ENCODE results near the gene LRMDA. TPM values are rescaled to one million over a fixed set of nuclear protein-coding genes. Genes with fewer than 3 reads are reported as not detected.

LRMDA gene
- total RNA-seq, 4 donors from 2014 or later: 2.2 to 7.8 (median 4.5) TPM

DNA sequence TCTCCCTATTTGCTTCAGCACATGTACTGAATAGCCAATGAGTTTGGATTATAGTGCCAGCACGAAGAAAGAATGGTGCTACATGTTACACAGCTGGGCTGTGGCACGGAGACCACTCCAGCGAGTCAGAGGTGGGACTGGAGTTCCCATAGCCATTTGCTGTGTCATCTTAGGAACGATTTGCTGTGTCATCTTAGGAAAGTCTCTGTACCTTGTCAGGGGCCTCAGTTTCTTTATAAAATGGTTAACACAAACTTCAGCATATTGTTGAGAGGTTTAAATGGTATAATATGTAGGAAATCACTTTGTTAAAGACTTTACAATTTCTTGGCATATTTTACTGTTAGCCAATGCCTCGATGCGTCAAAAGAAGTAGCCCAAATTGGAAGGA is 609.4 kb downstream of the LRMDA start:
- Histone ChIP-seq H3K4me1 (peaks cover 0 to 16% (median 8%) of the 10 kb centered on the region in 4 donors), H3K36me3 (no peaks in the 10 kb centered on the region), H3K27ac (no peak overlapping the region), H3K27me3 (no peaks in the 10 kb centered on the region), H3K4me3 (no peak overlapping the region), H3K9me3 (no peaks in the 10 kb centered on the region)
- TF ChIP-seq EP300 (IDR thresholded peaks at IDR 0.05; ENCODE audit: low read depth) (no peak), POLR2AphosphoS5 (IDR thresholded peaks at IDR 0.05) (no peak), POLR2A (IDR thresholded peaks at IDR 0.05) (no peak)
- TF ChIP-seq, protein P1, sequence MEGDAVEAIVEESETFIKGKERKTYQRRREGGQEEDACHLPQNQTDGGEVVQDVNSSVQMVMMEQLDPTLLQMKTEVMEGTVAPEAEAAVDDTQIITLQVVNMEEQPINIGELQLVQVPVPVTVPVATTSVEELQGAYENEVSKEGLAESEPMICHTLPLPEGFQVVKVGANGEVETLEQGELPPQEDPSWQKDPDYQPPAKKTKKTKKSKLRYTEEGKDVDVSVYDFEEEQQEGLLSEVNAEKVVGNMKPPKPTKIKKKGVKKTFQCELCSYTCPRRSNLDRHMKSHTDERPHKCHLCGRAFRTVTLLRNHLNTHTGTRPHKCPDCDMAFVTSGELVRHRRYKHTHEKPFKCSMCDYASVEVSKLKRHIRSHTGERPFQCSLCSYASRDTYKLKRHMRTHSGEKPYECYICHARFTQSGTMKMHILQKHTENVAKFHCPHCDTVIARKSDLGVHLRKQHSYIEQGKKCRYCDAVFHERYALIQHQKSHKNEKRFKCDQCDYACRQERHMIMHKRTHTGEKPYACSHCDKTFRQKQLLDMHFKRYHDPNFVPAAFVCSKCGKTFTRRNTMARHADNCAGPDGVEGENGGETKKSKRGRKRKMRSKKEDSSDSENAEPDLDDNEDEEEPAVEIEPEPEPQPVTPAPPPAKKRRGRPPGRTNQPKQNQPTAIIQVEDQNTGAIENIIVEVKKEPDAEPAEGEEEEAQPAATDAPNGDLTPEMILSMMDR (IDR thresholded peaks at IDR 0.05): no peak
- DNase-seq: no peak
- WGBS, 2 donors (ENCODE audit: low coverage in 1 of 2): 80 to 87% methylated on average over 3 to 6 of the region's 6 CpGs
- in situ Hi-C loops (cut with MboI; ENCODE audit: low pct_ligation_motif_present in 1 of 4, low pct_unique_long_range_greater_than_20kb in 1 of 4, low sequenced_read_pairs in 3 of 4) (loop anchor here (25.0 kb wide), 2 partner anchors 629 to 654 kb away; partner anchors contain the start of gene ZNF503 (in 2 of the 4)), intact Hi-C loops (cut with DNase I; ENCODE audit: low total_unique reads) (no loop called here)

DNA sequence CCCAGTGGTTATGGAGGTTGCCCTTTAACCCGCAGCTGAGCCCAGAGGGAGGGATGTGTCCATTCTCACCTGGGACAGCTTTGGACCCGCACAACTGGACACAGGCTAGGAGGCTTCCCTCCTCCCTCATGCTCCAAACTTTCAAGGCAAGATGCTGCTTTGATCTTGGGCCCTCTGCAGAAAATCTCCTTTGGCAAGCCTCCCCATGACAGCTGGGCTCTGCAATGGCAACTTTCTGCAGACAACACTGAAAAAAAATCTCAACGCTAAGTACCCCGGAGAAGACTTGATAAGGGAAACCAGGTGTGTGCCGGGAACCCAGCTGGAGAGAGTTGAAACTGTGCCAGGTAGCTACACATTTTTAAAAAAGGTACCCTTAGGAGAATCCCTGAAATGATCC is 610.1 kb downstream of the LRMDA start:
- intact Hi-C loops (cut with DNase I; ENCODE audit: low total_unique reads): no loop called here
- no peak for TF ChIP-seq EP300 (IDR thresholded peaks at IDR 0.05; ENCODE audit: low read depth)
- TF ChIP-seq POLR2AphosphoS5 (IDR thresholded peaks at IDR 0.05): no peak
- no peak for TF ChIP-seq POLR2A (IDR thresholded peaks at IDR 0.05)
- TF ChIP-seq, protein P1 (IDR thresholded peaks at IDR 0.05): no peak
- Histone ChIP-seq H3K4me3 (no peak overlapping the region), H3K27me3 (no peaks in the 10 kb centered on the region), H3K4me1 (peaks cover 0 to 9% (median 4%) of the 10 kb centered on the region in 4 donors), H3K27ac (no peak overlapping the region), H3K9me3 (no peaks in the 10 kb centered on the region), H3K36me3 (no peaks in the 10 kb centered on the region)
- WGBS, 2 donors (ENCODE audit: low coverage in 1 of 2): 68 to 100% methylated on average over 1 to 5 of the region's 5 CpGs
- in situ Hi-C loops (cut with MboI; ENCODE audit: low pct_ligation_motif_present in 1 of 4, low pct_unique_long_range_greater_than_20kb in 1 of 4, low sequenced_read_pairs in 3 of 4): loop anchor here (25.0 kb wide), 2 partner anchors 629 to 654 kb away; partner anchors contain the start of gene ZNF503 (in 2 of the 4)
- DNase-seq: no peak

DNA sequence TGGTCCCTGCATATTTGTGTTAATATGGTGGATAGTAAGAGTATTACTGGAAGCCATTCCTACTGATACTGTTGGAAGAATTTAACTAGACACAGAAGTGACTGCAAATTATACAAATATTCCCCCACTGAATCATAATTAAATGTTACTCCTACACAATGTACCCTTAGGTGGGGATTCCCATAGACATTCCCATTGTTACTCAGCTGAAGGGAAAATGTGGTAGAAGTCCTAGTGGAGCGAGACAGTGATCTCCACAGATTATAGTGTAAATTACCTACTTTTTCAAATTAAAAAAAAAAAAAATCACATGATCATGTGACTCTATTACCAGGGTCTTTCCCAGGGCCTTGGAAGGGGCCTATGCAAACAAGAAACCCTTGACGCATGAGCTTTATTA is 611.8 kb downstream of the LRMDA start:
- in situ Hi-C loops (cut with MboI; ENCODE audit: low pct_ligation_motif_present in 1 of 4, low pct_unique_long_range_greater_than_20kb in 1 of 4, low sequenced_read_pairs in 3 of 4): loop anchor here (25.0 kb wide), 2 partner anchors 631 to 656 kb away; partner anchors contain the start of gene ZNF503 (in 2 of the 4)

DNA sequence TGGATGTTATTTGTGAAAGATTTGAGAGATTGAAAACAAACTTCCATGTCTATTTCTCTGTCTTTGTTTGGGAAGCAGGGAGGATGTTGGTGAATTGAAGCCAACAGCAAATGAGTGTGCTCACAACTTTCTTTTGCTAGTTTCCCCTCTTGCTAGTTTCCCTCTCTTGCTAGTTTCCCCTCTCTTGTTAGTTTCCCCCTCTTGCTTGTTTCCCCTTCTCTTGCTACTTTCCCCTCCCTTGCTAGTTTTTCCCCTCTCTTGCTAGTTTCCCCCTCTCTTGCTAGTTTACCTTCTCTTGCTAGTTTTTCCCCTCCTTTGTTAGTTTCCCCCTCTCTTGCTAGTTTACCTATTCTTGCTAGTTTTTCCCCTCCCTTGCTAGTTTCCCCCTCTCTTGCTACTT is 613.3 kb downstream of the LRMDA start:
- intact Hi-C loops (cut with DNase I; ENCODE audit: low total_unique reads) (no loop called here), in situ Hi-C loops (cut with MboI; ENCODE audit: low pct_ligation_motif_present in 1 of 4, low pct_unique_long_range_greater_than_20kb in 1 of 4, low sequenced_read_pairs in 3 of 4) (loop anchor here (25.0 kb wide), 2 partner anchors 632 to 657 kb away; partner anchors contain the start of gene ZNF503 (in 2 of the 4))
- Histone ChIP-seq H3K9me3 (no peaks in the 10 kb centered on the region), H3K36me3 (no peaks in the 10 kb centered on the region), H3K4me1 (no peaks in the 10 kb centered on the region), H3K27ac (no peak overlapping the region), H3K27me3 (no peaks in the 10 kb centered on the region), H3K4me3 (no peak overlapping the region)
- no peak for TF ChIP-seq POLR2A (IDR thresholded peaks at IDR 0.05)
- no peak for TF ChIP-seq EP300 (IDR thresholded peaks at IDR 0.05; ENCODE audit: low read depth)
- TF ChIP-seq POLR2AphosphoS5 (IDR thresholded peaks at IDR 0.05): no peak
- TF ChIP-seq, protein P1 (IDR thresholded peaks at IDR 0.05): no peak
- DNase-seq: no peak

More for the DNA sequence above, 611.8 kb downstream of the LRMDA start:
- TF ChIP-seq, protein P1 (IDR thresholded peaks at IDR 0.05): no peak
- TF ChIP-seq POLR2A (IDR thresholded peaks at IDR 0.05) (no peak), EP300 (IDR thresholded peaks at IDR 0.05; ENCODE audit: low read depth) (no peak)
- H3K9me3 ChIP-seq: no peaks in the 10 kb centered on the region
- H3K27ac ChIP-seq: no peak overlapping the region
- no peaks in the 10 kb centered on the region for H3K4me1 ChIP-seq
- intact Hi-C loops (cut with DNase I; ENCODE audit: low total_unique reads): no loop called here
- no peaks in the 10 kb centered on the region for H3K36me3 ChIP-seq
- DNase-seq: no peak
- no peaks in the 10 kb centered on the region for H3K27me3 ChIP-seq
- H3K4me3 ChIP-seq: no peak overlapping the region
- 83 to 91% methylated on average over 1 to 2 of the region's 2 CpGs for WGBS, 2 donors (ENCODE audit: low coverage in 1 of 2)

Measured in transverse colon (tissue), 4 donors.